Measurements from ENCODE around the gene ELMO2. TPM values are rescaled to one million over a fixed set of nuclear protein-coding genes. Genes with fewer than 3 reads are reported as not detected.
"Not testable (repeated sequence)": the region's sequence is repeated elsewhere in the genome, so short reads cannot be mapped to it uniquely, and the experiment has no call there.

Gene ELMO2
- polyA plus RNA-seq, 1 donor: 74.5 TPM

DNA sequence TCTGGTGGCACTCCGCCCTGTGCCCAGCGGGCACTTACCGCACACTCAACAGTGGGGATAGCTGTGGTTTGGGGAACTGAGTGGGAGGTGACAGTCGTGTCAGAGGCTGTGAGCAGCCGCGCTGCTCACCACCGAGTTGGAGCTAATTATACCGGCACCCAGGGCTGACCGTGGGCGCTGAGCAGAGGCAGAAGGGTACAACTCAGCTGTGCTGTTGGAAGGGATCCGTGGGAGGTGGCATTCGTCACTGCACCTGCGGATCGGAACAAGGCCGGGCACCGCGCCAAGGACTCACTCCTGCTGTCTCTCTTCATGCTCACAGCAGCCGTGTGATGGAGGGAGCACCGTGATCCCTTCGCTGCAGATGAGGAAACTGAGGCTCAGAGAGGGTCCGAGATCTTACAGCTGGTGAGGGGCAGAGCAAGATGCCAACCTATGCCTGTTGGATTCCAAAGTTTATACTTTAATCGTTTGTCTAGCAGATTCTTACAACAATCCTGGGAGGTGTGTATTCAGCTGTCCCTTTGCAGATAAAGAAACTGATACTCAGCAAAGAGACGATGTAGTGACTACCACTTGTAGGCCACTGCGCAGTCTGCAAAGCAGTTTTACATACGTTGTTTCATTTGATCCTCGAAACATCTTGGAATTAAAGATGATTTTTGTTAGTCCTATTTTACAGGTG lies 713 bp upstream of the ELMO2 start:
- DNase-seq: no peak

DNA sequence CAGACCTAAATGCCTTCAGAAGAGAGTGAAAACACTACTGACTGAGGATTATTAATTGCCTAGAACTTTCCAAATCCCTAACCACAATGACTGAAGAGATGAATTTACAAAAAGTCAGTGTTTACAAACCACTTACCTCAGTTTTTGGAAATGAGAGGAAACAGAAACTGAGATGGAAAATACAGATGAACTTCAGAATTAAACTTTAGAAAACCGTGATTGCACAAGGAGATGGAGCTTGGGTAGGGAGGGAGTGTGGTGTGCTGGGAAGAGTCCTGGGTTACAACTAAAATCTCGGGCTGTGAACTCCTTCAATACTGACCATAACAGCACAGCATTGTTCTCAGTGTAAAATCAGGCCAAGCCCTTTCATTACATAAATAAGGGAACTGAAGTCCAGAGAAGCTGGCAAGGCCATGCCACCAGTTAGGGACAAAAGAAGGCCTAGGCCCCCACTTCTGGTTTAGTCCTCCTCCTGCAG lies 4.0 kb downstream of the ELMO2 start:
- no peak for DNase-seq

DNA sequence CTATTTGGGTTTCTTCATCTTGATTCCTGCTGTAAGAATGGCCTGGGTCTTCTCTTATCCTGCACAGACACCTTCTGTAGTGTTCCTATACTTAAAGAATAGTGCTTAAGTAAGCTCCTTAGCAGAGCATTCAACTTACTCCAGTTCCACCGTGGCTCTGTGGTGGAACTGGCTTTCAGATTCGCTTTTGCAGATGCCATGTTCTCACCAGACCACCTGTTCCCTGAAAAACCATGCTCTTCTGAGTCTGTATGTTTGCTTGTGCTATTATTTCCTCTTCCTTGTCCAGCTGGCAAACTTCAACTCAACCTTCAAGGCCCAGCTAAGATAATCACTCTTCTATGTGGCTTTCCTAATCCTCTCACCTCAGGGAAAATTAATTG lies 4.9 kb downstream of the ELMO2 start:
- no peak for DNase-seq

DNA sequence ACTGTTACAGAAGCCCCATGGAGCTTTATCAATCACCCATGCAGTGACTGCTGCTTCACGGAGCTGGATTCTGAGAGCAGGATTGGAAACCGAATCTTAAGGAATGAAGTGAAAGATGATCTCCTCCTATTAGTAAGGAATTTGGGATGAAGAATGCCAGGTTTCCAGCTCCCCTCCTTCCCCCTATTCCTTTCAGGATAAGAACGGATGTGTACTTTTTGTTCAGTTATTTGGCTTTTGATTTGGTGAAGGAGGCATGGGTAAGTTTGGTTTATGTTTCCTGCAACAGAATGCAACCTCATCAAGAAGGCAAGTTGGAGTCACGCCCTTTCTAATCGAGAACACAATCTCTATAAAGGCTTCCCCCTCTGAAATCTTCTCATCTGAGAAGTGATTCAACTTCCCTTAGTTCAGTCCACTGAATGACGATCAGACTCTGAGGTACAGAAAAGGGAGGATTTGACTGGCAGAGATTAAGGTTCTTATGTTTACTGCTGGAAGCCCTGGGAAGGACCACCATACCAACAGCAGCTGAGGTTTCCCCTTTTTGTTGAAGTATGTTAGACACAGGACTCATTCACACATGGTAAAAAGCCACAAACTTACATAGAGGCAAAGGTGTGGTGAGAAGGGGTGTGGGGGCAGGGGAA lies 5.5 kb downstream of the ELMO2 start:
- DNase-seq: no peak

DNA sequence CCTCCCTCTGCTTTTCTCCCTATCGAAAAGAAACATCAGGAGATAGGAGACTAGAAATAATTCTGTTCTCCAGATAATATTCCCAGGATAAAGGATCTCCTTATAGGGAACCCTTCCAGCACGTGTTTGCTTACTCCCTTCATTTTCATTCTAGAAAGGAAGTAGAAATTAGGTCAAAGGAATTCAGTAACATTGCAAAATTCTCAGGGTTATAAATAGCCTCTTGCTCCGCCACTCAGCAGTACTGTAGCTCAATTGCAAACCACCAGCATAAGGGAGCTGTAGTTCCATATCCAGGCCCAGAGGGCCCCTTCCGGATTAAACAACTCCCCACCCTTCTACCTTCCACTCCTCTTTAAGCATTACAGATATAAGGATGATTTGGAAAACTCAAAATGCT lies 6.2 kb downstream of the ELMO2 start:
- DNase-seq: no peak

DNA sequence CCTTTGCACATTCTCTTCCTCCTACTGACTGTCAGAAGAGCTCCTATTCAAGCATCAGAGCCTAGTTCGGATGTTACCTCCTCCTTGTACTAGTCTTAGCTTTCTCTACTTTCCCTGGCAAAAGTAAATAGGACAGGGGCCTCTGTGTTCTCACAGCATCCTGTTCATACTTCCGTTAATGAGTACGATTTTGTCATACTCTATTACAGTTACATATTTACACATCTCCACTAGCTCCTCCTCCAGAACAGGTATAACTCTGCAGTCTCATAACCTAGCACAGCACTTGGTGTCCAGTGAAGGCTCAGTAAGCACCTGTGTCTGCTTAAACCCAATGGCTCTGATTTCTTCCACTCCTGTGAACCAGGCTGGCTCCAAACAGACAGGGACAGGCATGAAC lies 7.0 kb downstream of the ELMO2 start:
- no peak for DNase-seq

DNA sequence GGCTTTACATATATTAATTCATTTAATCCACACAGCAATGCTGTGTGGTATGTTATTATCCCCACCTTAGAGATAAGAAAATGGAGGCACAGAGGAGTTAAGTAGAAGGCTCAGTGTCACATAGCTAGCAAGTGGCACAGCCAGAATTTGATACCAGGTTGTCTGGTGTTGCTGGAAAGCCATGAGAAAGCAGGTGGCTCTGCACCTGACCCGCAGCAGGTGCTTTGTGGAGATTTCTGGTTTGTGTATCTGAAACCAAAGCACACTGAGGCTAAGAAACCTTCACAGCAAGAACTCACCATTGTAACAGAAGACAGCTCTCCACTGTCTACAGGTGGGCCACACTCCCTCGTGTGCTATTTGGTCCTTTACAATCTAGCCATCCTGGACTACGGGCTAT lies 7.5 kb downstream of the ELMO2 start:
- DNase-seq: no peak

DNA sequence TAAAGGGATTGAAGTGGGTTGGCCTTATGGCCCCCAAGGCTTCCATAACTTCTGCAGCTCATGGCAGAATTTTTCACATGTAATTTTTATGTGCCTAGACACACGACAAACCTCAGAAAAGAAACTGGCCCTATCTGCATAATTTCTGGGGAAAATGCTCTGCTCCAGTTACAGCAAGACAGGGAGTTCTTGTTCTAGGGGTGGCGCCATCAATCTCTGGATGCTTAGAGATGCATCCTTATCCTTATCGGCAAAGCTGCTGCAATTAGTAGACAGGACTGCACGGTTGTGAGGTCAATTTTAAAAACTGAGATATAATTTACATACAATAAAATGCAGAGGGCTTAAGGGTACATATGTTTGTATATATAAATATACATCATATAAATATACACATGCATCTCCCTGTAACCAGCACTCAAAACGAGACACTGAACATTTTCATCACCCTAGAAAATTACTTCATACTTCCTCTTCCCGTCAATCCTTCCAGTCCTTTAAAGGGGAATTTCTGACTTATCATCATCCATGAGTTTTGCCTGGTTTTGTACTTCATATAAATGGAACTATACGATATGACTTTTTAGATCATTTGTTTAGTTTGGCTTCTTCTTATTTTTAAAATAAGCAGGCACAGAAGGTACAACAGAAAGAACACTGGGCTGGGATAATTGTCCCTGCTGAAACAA lies 10.2 kb downstream of the ELMO2 start:
- no peak for DNase-seq

DNA sequence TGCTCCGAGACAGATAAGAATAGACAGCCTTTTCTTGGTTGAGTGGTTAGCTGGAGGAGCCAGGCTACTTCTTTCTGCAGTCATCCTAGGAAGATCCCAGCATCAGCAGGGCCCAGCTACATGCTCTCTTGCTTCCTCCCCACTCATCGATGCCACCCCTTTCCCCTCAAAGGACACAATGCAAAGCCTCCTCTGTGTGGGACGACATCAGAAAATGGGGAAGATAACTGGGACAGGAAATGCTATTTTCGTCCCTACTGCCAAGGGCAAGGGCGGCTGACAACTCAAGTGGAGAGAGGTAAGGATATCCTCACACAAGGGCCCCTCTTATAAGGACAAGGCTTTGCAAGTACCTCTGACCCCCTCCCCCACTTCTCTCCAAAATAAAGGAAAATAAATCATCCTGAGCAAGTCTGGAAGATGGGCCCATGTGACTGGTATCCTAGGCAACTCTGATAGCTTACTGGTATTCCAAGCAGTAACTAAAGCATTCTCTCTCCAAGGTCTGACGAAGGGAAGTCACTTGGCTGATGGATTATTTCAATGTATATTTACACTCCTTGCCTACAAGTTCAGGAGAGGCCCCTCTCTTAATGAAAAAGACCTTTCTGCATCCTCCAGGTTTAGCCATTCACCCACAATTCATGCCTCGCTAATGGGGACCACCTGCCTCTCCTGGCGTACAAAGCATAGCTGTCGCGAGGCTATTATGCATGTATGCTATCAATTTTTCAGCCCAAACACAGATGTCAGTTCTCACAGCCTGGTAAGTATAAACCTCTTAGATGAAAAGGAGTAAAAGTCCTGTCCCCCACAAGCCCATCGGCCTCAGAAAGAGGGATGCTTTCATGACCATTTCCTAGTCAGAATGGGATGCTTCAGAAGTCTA lies 11.3 kb downstream of the ELMO2 start:
- DNase-seq: no peak

DNA sequence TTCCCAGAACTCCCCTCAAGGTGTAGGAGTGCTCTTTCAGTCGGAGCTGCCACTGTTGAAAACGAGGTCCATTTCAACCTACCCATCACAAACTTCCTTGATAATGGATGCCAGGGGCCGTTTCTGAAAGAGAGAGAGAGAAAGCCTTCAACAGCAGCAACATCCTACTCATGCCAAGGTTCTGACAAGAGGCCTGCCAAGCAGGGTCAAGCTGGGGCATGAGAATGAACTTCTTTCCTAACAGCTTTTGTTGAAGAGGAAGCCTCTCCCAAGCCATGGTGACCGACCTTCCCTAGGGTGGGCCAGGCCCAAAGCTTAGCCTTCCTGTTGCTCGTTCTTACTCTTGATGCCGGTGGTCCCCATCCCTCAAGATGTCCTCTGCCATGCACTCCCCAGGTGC lies 12.4 kb downstream of the ELMO2 start:
- DNase-seq: no peak

DNA sequence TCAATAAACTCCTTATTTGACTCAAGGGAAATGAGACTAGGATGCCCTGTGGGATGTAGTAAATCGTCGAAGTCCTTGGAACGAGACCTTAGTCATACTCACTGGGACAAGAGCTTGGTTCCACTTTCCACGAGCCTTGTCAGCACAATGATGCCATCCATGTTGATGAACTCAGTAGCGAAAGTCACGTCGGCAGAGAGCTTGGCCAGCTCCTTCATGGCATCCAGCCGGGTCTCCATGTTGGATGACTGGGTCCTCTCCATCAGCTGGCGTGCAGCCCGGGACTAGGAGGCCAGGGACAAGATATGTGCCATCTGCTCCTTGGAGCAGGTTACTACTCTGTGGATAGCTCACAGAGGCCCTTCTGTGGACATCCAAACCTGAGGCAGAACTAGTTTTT lies 17.5 kb downstream of the ELMO2 start:
- no peak for DNase-seq

DNA sequence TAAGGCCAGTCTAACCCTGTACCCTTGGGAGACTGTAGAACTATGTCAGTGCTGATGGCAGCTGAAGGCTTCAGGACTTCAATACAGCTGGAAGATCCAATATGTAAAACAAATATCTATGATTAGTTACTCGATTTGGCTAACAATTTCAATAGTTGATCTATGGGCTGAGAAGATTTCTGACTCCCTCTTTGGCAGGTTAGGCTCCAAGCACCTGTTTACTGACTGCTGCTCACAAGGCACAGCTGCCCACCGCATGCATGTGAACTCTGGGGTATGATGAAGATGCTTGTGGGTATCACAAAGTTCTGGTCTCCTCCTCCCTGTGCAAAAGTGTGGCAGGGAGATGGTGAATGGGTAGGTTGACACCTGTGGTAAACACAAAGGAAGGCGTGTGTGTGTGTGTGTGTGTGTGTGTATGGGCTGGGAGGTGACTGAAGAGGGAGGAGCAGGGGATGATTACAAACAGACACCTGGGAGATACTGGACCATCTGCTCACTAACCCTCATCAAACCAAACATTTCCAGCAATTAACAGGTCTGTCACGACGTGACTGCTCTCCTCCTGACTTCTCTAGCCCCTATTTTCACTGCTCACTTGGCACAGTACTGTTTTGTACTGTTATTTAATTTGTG lies 18.1 kb downstream of the ELMO2 start:
- no peak for DNase-seq

DNA sequence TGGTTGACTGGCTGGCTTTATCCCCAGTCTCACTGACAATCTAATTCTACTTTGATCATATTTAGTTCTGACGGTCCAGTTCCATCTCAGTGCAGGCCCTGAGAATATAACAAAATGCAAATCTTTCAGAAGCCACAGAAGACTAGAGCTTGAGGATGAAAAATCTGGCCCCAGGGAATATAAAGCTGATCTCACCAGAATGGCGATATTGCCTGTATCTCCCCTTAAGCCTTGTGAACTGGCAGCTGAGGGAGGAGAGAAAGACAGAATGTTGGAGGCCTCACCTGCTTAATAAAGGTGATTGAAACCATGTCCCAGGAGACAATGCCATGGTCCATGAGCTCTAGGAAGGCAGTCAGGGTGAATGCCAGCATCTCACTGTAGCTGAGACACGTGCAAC lies 19.4 kb downstream of the ELMO2 start:
- not testable (repeated sequence) for DNase-seq

DNA sequence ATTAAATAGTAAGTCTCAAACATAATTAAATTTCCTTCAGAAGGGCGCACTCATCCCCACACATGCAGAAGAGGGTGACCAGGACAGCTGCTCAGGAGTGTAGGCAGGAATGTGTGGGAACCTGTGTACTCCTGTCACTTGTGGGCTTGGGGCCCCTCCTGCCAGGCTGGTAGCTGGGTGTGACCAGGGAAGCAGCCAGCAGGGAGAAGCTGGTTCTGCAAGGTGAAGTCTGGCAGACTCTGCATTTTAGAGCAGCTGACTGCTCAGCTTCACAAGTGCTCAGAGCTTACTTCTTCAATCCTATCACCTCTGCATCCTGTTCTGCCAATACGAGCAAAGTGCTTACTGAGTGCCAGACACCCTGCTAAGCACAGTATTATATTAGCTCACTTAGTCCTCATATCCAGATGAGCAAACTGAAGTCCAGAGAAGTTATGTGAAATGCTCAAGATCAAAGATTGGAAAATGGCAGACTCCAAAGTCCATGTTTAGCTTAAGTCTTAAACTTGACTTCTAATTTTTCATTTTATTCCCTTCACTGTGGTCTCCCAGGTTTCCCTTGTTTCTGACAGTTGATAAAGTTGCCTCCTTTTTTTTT lies 27.9 kb downstream of the ELMO2 start:
- no peak for DNase-seq

DNA sequence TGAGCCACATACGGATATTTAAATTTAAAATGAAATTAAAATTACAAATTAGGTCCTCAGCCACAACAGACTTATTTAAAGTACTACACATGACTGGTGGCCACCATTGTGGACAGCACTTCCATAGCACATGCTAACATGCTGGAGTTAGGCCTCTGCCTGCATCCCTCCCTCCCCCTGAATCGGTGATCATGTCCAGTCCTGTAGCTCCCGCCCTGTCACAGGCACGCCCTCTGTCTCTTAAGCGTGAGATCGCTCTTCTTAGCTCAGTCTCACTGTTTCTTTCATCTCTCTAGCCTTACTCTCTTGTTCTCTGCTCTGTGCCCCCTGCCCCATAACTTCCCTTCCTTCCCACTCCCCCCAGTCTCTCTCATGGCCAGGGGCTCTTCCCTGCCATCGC lies 28.9 kb downstream of the ELMO2 start:
- DNase-seq: no peak

DNA sequence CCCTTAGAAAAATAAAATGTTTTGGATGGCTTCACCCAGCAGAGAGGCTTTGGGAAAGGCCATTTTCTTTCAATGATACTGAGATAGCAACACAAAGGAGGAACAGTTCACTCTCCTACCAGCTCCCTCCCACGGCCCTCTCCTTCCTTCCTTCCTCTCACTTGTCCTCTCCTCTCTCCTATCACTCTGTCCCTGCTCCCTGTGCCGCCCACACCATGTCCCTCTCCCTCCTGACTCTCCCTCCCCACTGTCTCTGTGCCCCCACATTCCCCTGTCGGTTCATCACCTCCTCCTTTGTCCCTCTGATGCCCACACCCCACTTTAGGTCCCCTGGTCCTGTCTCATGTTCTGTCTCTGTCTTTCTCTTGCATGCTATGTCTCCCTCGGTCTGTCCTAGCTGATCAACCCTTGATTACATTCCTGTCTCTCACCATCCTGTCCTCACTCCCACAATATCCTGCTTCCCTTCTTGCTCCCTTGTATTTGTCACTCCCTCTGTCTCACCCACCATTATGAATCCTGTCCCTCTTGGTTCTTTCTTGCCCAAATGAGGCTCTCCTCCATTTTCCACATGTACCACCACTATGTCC lies 30.1 kb downstream of the ELMO2 start:
- no peak for DNase-seq

DNA sequence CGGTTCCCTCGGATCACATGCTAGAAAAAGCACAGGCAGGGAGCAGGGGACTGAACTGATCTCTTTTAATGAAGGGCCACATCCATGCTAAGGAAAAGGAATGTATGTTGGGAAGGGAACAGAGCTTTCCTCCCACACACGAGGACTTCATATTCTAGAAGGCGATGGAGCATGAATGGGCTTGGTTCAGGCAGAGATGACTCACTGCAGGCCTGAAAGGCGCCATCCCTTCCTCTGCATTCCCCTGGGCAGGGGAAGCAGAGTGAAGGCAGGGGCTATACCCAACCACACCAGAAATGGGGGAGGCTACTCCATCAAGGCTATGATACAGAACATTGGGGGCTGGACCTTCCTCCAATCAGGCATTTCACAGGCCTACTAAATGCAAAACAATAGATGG lies 30.6 kb downstream of the ELMO2 start:
- no peak for DNase-seq

DNA sequence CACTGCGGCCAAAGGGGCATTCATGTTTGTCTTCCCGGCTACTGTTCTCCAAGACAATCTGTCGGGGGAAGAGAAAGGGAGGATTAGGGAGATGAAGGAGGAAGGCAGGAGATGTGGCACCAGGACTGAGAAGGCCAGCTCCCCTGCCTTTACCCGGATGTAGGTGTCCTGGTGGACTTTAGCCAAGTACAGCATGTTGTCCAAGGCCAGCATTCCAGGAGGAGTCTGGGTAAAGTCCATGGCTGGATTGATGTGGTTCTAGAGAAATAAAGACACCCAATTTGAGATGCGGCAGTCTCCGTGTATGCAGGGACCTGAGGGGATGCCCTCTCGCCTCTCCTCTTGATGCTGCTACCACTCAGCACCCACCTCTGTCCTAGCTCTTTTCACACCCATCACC lies 32.0 kb downstream of the ELMO2 start:
- DNase-seq: no peak

DNA sequence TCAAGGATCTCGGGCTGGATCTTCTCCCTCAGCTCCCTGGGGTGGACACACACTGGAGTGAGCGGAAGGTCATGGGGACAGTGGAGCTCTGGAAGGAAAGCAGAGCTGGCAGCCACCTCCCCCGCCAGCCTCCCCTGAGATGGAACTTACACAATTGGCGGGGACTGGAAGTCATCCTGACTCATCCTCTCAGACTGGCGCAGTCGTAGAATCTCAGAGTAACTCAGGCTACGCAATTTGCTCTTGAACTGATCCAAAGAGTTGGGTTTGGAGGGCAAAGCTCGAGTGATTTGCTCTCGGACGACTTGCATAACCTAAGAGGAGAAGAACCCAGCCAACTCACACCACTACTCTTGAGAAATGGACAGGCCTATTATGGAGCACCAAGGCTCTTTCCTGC lies 34.8 kb downstream of the ELMO2 start:
- DNase-seq: no peak

DNA sequence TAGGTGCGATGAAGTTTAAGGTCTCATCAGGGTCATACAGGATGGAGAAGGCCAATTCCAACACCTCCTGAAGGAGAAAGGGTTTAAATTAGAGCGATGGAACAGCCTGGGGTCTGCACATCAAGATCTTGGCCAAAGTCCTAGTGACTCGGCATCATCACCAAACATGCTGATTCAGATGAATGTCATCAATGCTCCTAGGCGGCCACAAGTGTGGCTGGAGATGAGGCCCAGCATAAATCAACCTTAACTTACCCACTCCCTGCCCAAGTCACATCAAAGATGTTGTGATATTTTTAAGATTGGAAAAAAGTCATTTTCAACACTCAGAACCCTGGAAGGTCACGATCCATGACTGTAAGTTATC lies 37.5 kb downstream of the ELMO2 start:
- DNase-seq: no peak
